Heart right ventricle (tissue), 16 donors: Measurements from ENCODE around the gene FCER1G. TPM values are rescaled to one million over a fixed set of nuclear protein-coding genes. Genes with fewer than 3 reads are reported as not detected.

Source experiments
- ATAC-seq, 8 donors: fragments of 200-7000 bp; cut with Tn5 transposase; one replicate each; pipeline ENCODE4 v1.9.1; 2020; ENCODE audit warnings: mild to moderate bottlenecking in 8 of 8, moderate library complexity in 8 of 8, moderate number of reproducible peaks in 1 of 8
- DNase-seq, 2 donors: peaks; one replicate each; pipeline ENCODE4 v3.0.0-alpha.2; 2020
- H3K27ac ChIP-seq, 10 donors: fragments of 200-600 bp; sonication (generic) in 2 of 10; one replicate each; pipeline versions ENCODE4 v1.5.0 to v1.8.0; 2020 to 2022; ENCODE audit warnings: mild to moderate bottlenecking in 3 of 10
- H3K27me3 ChIP-seq, 7 donors: fragments of 200-600 bp; one replicate each; pipeline ENCODE4 v1.8.0; 2021 to 2022; ENCODE audit warnings: mild to moderate bottlenecking in 2 of 7
- H3K36me3 ChIP-seq, 9 donors: fragments of 200-600 bp; sonication (generic) in 1 of 9; one replicate each; pipeline versions ENCODE4 v1.5.0 to v1.8.0; 2020 to 2022; ENCODE audit warnings: mild to moderate bottlenecking in 2 of 9
- H3K4me1 ChIP-seq, 9 donors: fragments of 200-600 bp; sonication (generic) in 1 of 9; one replicate each; pipeline versions ENCODE4 v1.5.0 to v1.8.0; 2020 to 2022; ENCODE audit warnings: mild to moderate bottlenecking in 4 of 9
- H3K4me3 ChIP-seq, 10 donors: fragments of 200-600 bp; sonication (generic) in 2 of 10; one replicate each; pipeline versions ENCODE4 v1.5.0 to v1.8.0; 2020 to 2022; ENCODE audit warnings: mild to moderate bottlenecking in 7 of 10, moderate library complexity in 2 of 10
- H3K9me3 ChIP-seq, 11 donors: fragments of 200-600 bp in 10 of 11; sonication (generic) in 2 of 11; one replicate each; pipeline versions ENCODE4 v1.5.0 to v1.8.0; 2013 to 2022; ENCODE audit warnings: mild to moderate bottlenecking in 2 of 11, control low read depth in 1 of 11, moderate library complexity in 1 of 11
- WGBS, 2 donors: extraction: QIAGEN DNeasy Blood & Tissue Kit; methylation state at CpG; one replicate each; pipeline ENCODE4 v1.1.7; 2013; ENCODE audit warnings: inconsistent platforms in 1 of 2; 5-methylcytosine and 5-hydroxymethylcytosine counted together
- intact Hi-C, 10 donors: fragments of 100-400 bp; cut with DNase I; formaldehyde crosslinking; loops; one replicate each; pipeline versions ENCODE4 v1.11.1 to v1.14.2; 2022
- polyA plus RNA-seq, 2 donors: library from polyadenylated mRNA; stranded (reverse); fragments of 200-250 nt; gene quantifications; one replicate each; pipeline ENCODE4 v1.2.3, GENCODE V29; 2013
- total RNA-seq, 10 donors: library from RNA; stranded (reverse); fragmentation: NEBNext Ultra II Directional in 3 of 10; extraction: Animal tissue kit (Norgen Biotek cat#: 25700) in 3 of 10; gene quantifications; one replicate each; pipeline versions ENCODE4 v1.2.1 to v1.2.4, GENCODE V29; 2021 to 2023
- TF ChIP-seq, protein P1 (sequence below), 9 donors: fragments of 200-600 bp; sonication (generic) in 2 of 9; IDR thresholded peaks; one replicate each; pipeline versions ENCODE4 v1.5.0 to v1.8.0; 2021 to 2022; ENCODE audit warnings: antibody characterized with exemption in 9 of 9, mild to moderate bottlenecking in 5 of 9, moderate library complexity in 1 of 9
- donor health status: Arrhythmogenic right ventricular cardiomyopathy.
- donor health status: ischemic (EF 13 %, LVEDD 7.1; RV severe dilation, severe dysfunction).
- donor health status: healthy with polysubstance abuse.
- donor health status: DM: no; HTN: yes; CAD: no.
- donor health status: DM: no; HTN: no; CAD: no.
- donor health status: ischemic (EF 25% LVEDD 6.9; RV normal size, moderate dysfunction).
- donor health status: ischemic (EF 25% LVEDD 5.7; RV mildly dilated, moderate dysfunction).
- donor health status: healthy.
- donor health status: DM: yes; HTN: yes; CAD: no.
- donor health status: Ischemic cardiomyopathy.
- donor health status: ischemic (EF 35%, LVEDD 5.7; RV mildly dilated, moderate dysfunction).
- donor health status: nonischemic (EF 11% LVEDD 7.7; RV severe dilation, severe dysfunction).
- donor health status: DM: yes; HTN: yes; CAD: no.
- donor health status: PGD.
- donor health status: ischemic (EF 29% LVEDD 5.4; RV normal size, mild dysfunction).
- donor health status: nonischemic (EF 23%, LVEDD 6.1; RV moderate dilation, normal function).

FCER1G gene
- total and polyA plus RNA-seq, 12 donors = 2.0 to 65.8 (median 11.5) TPM

GRCh38 chr1:161225178-161225533, 10.1 kb downstream of the FCER1G start:
- DNase-seq (no peak), ATAC-seq (peak in 2 of 8 donors; percentile 0 to 1)
- TF ChIP-seq, protein P1, sequence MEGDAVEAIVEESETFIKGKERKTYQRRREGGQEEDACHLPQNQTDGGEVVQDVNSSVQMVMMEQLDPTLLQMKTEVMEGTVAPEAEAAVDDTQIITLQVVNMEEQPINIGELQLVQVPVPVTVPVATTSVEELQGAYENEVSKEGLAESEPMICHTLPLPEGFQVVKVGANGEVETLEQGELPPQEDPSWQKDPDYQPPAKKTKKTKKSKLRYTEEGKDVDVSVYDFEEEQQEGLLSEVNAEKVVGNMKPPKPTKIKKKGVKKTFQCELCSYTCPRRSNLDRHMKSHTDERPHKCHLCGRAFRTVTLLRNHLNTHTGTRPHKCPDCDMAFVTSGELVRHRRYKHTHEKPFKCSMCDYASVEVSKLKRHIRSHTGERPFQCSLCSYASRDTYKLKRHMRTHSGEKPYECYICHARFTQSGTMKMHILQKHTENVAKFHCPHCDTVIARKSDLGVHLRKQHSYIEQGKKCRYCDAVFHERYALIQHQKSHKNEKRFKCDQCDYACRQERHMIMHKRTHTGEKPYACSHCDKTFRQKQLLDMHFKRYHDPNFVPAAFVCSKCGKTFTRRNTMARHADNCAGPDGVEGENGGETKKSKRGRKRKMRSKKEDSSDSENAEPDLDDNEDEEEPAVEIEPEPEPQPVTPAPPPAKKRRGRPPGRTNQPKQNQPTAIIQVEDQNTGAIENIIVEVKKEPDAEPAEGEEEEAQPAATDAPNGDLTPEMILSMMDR (IDR thresholded peaks at IDR 0.05) = no peak
- Histone ChIP-seq H3K36me3 (peaks cover 0 to 24% (median 20%) of the 10 kb centered on the region in 9 donors), H3K4me1 (peaks cover 6 to 30% (median 25%) of the 10 kb centered on the region in 9 donors), H3K9me3 (no peaks in the 10 kb centered on the region), H3K27ac (peak overlapping the region in 9 of 10 donors; percentile 42 to 89 (median 65)), H3K4me3 (no peak overlapping the region), H3K27me3 (no peaks in the 10 kb centered on the region)
- intact Hi-C loops = loop anchor here (5.0 to 10.0 kb wide), 6 partner anchors 33 to 160 kb away; partner anchors contain the start of genes CFAP126 (in 3 of the 10) and SDHC (in 3 of the 10)
- 62 to 71% methylated on average over 7 of the region's 7 CpGs for WGBS, 2 donors

DNA sequence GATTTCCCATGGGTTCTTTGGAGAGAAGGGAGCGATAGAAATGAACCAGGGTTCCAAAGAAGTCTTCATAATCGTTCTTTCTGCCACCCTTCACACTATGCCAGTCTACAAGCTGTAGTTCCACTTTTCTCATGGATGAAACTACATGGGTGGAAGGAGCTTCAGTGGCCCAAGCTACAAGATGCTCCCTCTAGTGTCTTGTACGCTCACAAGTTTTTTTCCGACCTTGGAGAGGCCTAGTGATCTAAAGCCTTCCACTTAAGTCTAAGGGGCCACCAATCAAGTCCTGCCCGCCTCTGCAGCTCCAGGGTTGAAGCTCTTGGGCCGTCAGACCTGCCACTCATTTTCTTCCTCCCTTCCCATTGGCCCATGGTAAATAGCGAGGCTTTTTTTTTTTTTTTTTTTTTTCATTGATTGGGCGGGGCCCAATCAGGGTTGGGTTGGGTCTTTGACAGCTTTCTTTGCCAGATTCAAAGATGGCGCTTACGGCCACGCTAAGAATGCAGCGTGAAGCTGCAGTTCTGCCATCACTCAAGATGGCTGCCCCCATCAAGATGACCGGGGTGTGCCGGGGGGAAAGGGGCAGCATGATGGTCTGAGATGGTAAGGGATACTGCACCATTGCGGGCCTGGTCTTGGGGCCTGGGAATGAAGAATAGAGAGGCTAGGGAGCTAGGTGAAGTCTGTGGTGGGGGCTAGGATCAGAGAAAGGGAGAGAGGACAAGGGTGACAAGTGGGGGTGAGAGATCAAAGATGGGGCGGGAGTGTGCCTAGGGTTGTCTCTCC, 10.6 kb downstream of the FCER1G start, which contains the start of gene TOMM40L:
Gene TOMM40L, plus strand, starts transcription at position 527 of the 786 bp plus-strand sequence. CDS start 430 bp downstream, outside the sequence.
- Histone ChIP-seq H3K4me1 (peaks cover 6 to 30% (median 25%) of the 10 kb centered on the region in 9 donors), H3K27ac (peak within 1 kb of the TSS; percentile 51 to 92 (median 86)), H3K9me3 (no peaks in the 10 kb centered on the region), H3K36me3 (peaks cover 0 to 30% (median 25%) of the 10 kb centered on the region in 9 donors), H3K4me3 (peak within 1 kb of the TSS; percentile 50 to 94 (median 68)), H3K27me3 (no peaks in the 10 kb centered on the region)
- intact Hi-C loops = loop anchor here (1.0 to 10.0 kb wide), 11 partner anchors 23 to 159 kb away; partner anchors contain the start of genes SDHC (in 4 of the 10), CFAP126 (in 3 of the 10) and NDUFS2 (in 2 of the 10)
- 5 to 6% methylated on average over 16 of the region's 16 CpGs for whole genome bisulfite sequencing, 2 donors
- ATAC-seq = peak; percentile 95 to 97 (median 96)
- TF ChIP-seq, protein P1 (IDR thresholded peaks at IDR 0.05) = peak; percentile 17 to 76 (median 57)
- peak; percentile 85 to 95 for DNase-seq

GRCh38 chr1:161226320-161226711, 11.2 kb downstream of the FCER1G start:
- 3 to 7% methylated on average over 15 of the region's 15 CpGs for WGBS, 2 donors
- H3K4me1 ChIP-seq = peaks cover 6 to 30% (median 25%) of the 10 kb centered on the region in 9 donors
- TF ChIP-seq, protein P1 (IDR thresholded peaks at IDR 0.05) = no peak
- no peaks in the 10 kb centered on the region for H3K9me3 ChIP-seq
- peak overlapping the region; percentile 50 to 94 (median 68) for H3K4me3 ChIP-seq
- no peak for DNase-seq
- peak in 4 of 8 donors; percentile 0 to 15 (median 6) for ATAC-seq
- intact Hi-C loops = loop anchor here (1.0 to 10.0 kb wide), 11 partner anchors 24 to 158 kb away; partner anchors contain the start of genes SDHC (in 4 of the 10), CFAP126 (in 3 of the 10) and NDUFS2 (in 2 of the 10)
- no peaks in the 10 kb centered on the region for H3K27me3 ChIP-seq
- peaks cover 0 to 35% (median 25%) of the 10 kb centered on the region in 9 donors for H3K36me3 ChIP-seq
- H3K27ac ChIP-seq = peak overlapping the region; percentile 51 to 92 (median 86)

DNA sequence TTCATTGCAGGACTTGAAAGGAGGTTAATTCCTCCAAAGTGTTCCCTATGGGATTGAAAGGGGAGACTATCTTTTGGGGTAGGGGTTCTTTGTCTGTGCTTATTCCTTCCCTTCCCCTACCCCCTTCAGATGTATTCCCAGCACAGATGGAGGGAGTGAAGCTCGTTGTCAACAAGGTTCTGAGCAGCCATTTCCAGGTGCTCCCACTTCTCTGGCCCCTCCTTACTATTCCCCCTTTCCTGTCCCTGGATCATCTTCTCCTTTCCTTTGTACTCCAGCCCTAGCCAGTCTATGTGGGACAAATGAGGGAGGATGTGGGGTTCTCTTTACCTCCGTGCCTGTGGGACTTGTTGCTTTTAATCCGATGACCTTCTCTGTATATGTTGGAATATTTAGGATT, 11.7 kb downstream of the FCER1G start:
- Histone ChIP-seq H3K9me3 (no peaks in the 10 kb centered on the region), H3K27me3 (no peaks in the 10 kb centered on the region), H3K4me3 (peak overlapping the region; percentile 50 to 94 (median 68)), H3K36me3 (peaks cover 0 to 35% (median 25%) of the 10 kb centered on the region in 9 donors), H3K4me1 (peaks cover 6 to 30% (median 25%) of the 10 kb centered on the region in 9 donors), H3K27ac (peak overlapping the region in 9 of 10 donors; percentile 70 to 92 (median 88))
- TF ChIP-seq, protein P1 (IDR thresholded peaks at IDR 0.05) = no peak
- no peak for ATAC-seq
- WGBS, 2 donors = 37 to 41% methylated on average over 3 of the region's 3 CpGs
- DNase-seq = no peak
- intact Hi-C loops = loop anchor here (1.0 to 10.0 kb wide), 12 partner anchors 24 to 158 kb away; partner anchors contain the start of genes SDHC (in 4 of the 10), CFAP126 (in 3 of the 10) and NDUFS2 (in 2 of the 10)
